WTC11 (cell line): ENCODE results near the gene DNAJC6. TPM values are rescaled to one million over a fixed set of nuclear protein-coding genes. Genes with fewer than 3 reads are reported as not detected.
A peak's percentile ranks its signal among the peaks of the same experiment; 100 is the strongest.

Experiments
- ATAC-seq: fragments of 200-7000 bp; cut with Tn5 transposase; 2 replicates; pipeline ENCODE4 v1.10.0; 2021; ENCODE audit warnings: mild to moderate bottlenecking, moderate library complexity
- CTCF ChIA-PET: fragments of 300-600 bp; sonication (Branson Sonifier 250); formaldehyde crosslinking; loops from one replicate; lab custom pipeline; 2021; ENCODE audit warnings: antibody characterized with exemption; lab: Charles Lee
- POLR2A ChIA-PET: fragments of 350-600 bp; sonication (Branson Sonifier 250); formaldehyde crosslinking; loops from one replicate; lab custom pipeline; 2021; ENCODE audit warnings: antibody characterized with exemption; lab: Charles Lee
- DNase-seq: peaks from one replicate; pipeline ENCODE4 v3.0.0; 2021; ENCODE audit warnings: low spot score
- H3K27ac Mint-ChIP-seq: 2 replicates; pipeline ENCODE4 v1.8.0; 2021; ENCODE audit warnings: mixed read lengths
- H3K27me3 Mint-ChIP-seq: 2 replicates; pipeline ENCODE4 v1.8.0; 2021; ENCODE audit warnings: low read depth, mild to moderate bottlenecking, moderate library complexity, mixed read lengths
- H3K36me3 Mint-ChIP-seq: 2 replicates; pipeline ENCODE4 v1.8.0; 2021; ENCODE audit warnings: mixed read lengths
- H3K4me1 Mint-ChIP-seq: 2 replicates; pipeline ENCODE4 v1.8.0; 2022; ENCODE audit warnings: mixed read lengths
- H3K4me3 Mint-ChIP-seq: 2 replicates; pipeline ENCODE4 v1.8.0; 2021; ENCODE audit warnings: mild to moderate bottlenecking, moderate library complexity, mixed read lengths
- H3K9me3 Mint-ChIP-seq: 2 replicates; pipeline ENCODE4 v1.8.0; 2021; ENCODE audit warnings: mixed read lengths
- ATF3 ChIP-seq: sonication (generic); formaldehyde crosslinking; conservative IDR thresholded peaks from 2 replicates; pipeline ENCODE4 v1.8.1; 2022; ENCODE audit warnings: mild to moderate bottlenecking, missing genetic modification reagents
- E2F4 ChIP-seq: sonication (generic); formaldehyde crosslinking; IDR thresholded peaks from 2 replicates; pipeline ENCODE4 v1.8.1; 2022; ENCODE audit warnings: low read depth, mild to moderate bottlenecking, moderate library complexity, missing genetic modification reagents, borderline replicate concordance
- EMX1 ChIP-seq: fragments of 250-450 bp; sonication (Bioruptor Pico); IDR thresholded peaks from 2 replicates; pipeline ENCODE4 v1.8.0; 2021; ENCODE audit warnings: mild to moderate bottlenecking
- GABPB1 ChIP-seq: sonication (generic); formaldehyde crosslinking; IDR thresholded peaks from 2 replicates; pipeline ENCODE4 v1.8.1; 2023; ENCODE audit warnings: mild to moderate bottlenecking, missing genetic modification reagents
- HMGXB4 ChIP-seq: sonication (generic); formaldehyde crosslinking; IDR thresholded peaks from 2 replicates; pipeline ENCODE4 v1.8.1; 2023; ENCODE audit warnings: mild to moderate bottlenecking, moderate library complexity, missing genetic modification reagents
- MAX ChIP-seq: sonication (generic); formaldehyde crosslinking; IDR thresholded peaks from 2 replicates; pipeline ENCODE4 v1.8.0; 2022; ENCODE audit warnings: mild to moderate bottlenecking, missing genetic modification reagents
- PRDM15 ChIP-seq: sonication (generic); formaldehyde crosslinking; IDR thresholded peaks from 2 replicates; pipeline ENCODE4 v1.8.0; 2022; ENCODE audit warnings: missing genetic modification reagents
- RELA ChIP-seq: sonication (generic); formaldehyde crosslinking; IDR thresholded peaks from 2 replicates; pipeline ENCODE4 v1.8.1; 2022; ENCODE audit warnings: missing genetic modification reagents, mild to moderate bottlenecking, borderline replicate concordance
- SMAD4 ChIP-seq: sonication (generic); formaldehyde crosslinking; IDR thresholded peaks from 2 replicates; pipeline ENCODE4 v1.8.0; 2022; ENCODE audit warnings: mild to moderate bottlenecking, missing genetic modification reagents
- ZNF263 ChIP-seq: sonication (generic); formaldehyde crosslinking; IDR thresholded peaks from 2 replicates; pipeline ENCODE4 v1.8.1; 2022; ENCODE audit warnings: low read depth, mild to moderate bottlenecking, moderate library complexity, missing genetic modification reagents
- ZNF281 ChIP-seq: sonication (generic); formaldehyde crosslinking; IDR thresholded peaks from 2 replicates; pipeline ENCODE4 v1.8.0; 2023; ENCODE audit warnings: mild to moderate bottlenecking, missing genetic modification reagents
- ZNF317 ChIP-seq: sonication (generic); formaldehyde crosslinking; IDR thresholded peaks from 2 replicates; pipeline ENCODE4 v1.8.1; 2023; ENCODE audit warnings: low read depth, mild to moderate bottlenecking, moderate library complexity, missing genetic modification reagents, borderline replicate concordance
- total RNA-seq: library from RNA; stranded (reverse); gene quantifications from 3 replicates; pipeline ENCODE4 v1.2.3, GENCODE V29; 2021
- TF ChIP-seq, protein P1 (sequence below): sonication (generic); formaldehyde crosslinking; IDR thresholded peaks from 2 replicates; pipeline ENCODE4 v1.8.1; 2023; ENCODE audit warnings: mild to moderate bottlenecking, missing genetic modification reagents
- TF ChIP-seq, protein P2 (sequence below): sonication (generic); formaldehyde crosslinking; IDR thresholded peaks from 2 replicates; pipeline ENCODE4 v1.8.1; 2023; ENCODE audit warnings: mild to moderate bottlenecking, missing genetic modification reagents, moderate library complexity
- TF ChIP-seq, protein P3 (sequence below): sonication (generic); formaldehyde crosslinking; IDR thresholded peaks from 2 replicates; pipeline ENCODE4 v1.8.1; 2022; ENCODE audit warnings: mild to moderate bottlenecking, moderate library complexity, missing genetic modification reagents

Gene DNAJC6
- total RNA-seq, 1 experiment from 2014 or later: 9.1 TPM

DNA sequence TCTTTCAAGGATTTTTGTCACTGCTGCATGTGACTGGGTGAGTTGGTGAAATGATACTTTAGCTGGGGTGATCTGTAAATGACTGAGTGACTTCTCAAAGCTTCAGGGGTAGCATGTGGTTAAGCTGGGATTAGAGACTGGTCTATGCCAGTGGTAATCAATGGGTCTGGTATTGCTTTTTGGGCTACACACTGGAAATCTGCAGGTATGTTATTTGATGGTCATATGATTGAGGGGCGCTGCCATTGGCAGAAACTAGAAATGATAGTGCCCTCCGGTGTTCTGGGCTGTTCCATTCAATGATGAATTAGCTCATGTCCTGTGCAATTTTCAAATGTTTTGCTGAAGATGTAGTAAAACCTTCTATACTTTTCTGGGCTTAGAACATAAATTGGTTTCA, 39.7 kb upstream of the DNAJC6 start (continued):
- TF ChIP-seq PRDM15 (CRISPR knock-in tag): no peak
- TF ChIP-seq ZNF263 (CRISPR knock-in tag): no peak
- TF ChIP-seq, protein P1, sequence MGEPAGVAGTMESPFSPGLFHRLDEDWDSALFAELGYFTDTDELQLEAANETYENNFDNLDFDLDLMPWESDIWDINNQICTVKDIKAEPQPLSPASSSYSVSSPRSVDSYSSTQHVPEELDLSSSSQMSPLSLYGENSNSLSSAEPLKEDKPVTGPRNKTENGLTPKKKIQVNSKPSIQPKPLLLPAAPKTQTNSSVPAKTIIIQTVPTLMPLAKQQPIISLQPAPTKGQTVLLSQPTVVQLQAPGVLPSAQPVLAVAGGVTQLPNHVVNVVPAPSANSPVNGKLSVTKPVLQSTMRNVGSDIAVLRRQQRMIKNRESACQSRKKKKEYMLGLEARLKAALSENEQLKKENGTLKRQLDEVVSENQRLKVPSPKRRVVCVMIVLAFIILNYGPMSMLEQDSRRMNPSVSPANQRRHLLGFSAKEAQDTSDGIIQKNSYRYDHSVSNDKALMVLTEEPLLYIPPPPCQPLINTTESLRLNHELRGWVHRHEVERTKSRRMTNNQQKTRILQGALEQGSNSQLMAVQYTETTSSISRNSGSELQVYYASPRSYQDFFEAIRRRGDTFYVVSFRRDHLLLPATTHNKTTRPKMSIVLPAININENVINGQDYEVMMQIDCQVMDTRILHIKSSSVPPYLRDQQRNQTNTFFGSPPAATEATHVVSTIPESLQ: no peak
- no peak for TF ChIP-seq SMAD4 (CRISPR knock-in tag)
- no peak for TF ChIP-seq GABPB1
- no peak for TF ChIP-seq RELA (CRISPR knock-in tag)
- no peak for TF ChIP-seq E2F4 (CRISPR knock-in tag)
- no peak for TF ChIP-seq ZNF317 (CRISPR knock-in tag)
- no peak for TF ChIP-seq EMX1

DNA sequence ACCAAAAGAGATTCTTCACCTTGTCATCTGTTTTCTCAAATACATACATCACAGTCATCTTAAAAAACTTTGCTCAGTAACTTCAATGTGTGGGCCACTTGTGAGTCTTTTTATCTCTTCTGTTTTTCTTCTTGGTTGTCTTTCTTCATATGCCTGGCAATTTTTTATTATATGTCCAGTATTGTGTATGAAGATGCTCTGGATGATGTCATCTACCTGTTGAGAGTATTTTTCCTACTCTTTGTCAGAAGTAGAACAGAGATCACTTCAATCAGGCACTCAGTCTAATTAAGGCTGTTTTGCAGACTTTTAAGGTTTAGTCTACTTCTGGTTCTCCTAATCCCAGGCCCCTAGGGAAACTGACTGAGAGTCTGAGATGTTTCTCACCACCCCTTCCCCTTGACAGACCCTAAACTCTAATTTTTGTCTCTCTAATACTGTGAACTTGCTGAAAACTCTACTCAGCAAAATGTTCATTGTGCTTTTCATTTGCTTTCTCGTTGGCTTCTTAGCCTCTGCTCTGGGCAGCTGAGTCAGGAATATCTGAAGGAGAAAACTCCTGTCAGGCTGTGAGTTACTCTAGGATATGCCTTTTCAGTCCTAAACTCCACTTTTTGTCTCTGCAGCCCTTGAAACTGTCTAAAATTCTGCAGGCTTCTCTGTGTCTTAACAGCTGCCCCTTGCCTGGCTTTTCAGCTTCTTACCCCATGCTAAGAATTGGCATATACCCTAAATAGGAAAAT, 33.0 kb upstream of the DNAJC6 start:
- no peaks in the 10 kb centered on the region for H3K9me3 Mint-ChIP-seq
- DNase-seq (no peak), ATAC-seq (no peak)
- TF ChIP-seq HMGXB4 (CRISPR knock-in tag) (no peak), ZNF281 (CRISPR knock-in tag) (no peak), ATF3 (CRISPR knock-in tag) (no peak), MAX (CRISPR knock-in tag) (no peak)
- TF ChIP-seq, protein P2, sequence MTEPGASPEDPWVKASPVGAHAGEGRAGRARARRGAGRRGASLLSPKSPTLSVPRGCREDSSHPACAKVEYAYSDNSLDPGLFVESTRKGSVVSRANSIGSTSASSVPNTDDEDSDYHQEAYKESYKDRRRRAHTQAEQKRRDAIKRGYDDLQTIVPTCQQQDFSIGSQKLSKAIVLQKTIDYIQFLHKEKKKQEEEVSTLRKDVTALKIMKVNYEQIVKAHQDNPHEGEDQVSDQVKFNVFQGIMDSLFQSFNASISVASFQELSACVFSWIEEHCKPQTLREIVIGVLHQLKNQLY: no peak
- TF ChIP-seq, protein P3, sequence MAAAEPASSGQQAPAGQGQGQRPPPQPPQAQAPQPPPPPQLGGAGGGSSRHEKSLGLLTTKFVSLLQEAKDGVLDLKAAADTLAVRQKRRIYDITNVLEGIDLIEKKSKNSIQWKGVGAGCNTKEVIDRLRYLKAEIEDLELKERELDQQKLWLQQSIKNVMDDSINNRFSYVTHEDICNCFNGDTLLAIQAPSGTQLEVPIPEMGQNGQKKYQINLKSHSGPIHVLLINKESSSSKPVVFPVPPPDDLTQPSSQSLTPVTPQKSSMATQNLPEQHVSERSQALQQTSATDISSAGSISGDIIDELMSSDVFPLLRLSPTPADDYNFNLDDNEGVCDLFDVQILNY (CRISPR knock-in tag): no peak
- POLR2A ChIA-PET: no interaction called here
- CTCF ChIA-PET: interaction anchor here (0.8 to 3.1 kb wide), 3 partner anchors 9 to 40 kb away, joined by 3 to 28 read pairs (median 3); no protein-coding TSS in a partner anchor
- peak overlapping the region; percentile 11 for H3K27ac Mint-ChIP-seq
- H3K4me3 Mint-ChIP-seq: no peak overlapping the region
- H3K4me1 Mint-ChIP-seq: peaks cover 51% of the 10 kb centered on the region
- no peaks in the 10 kb centered on the region for H3K36me3 Mint-ChIP-seq
- H3K27me3 Mint-ChIP-seq: no peaks in the 10 kb centered on the region; the same call in none of the 2 replicates
